HepG2 (cell line): ENCODE results near the gene UBL5. TPM values are rescaled to one million over a fixed set of nuclear protein-coding genes. Genes with fewer than 3 reads are reported as not detected.

Experiments used
- ARNT2 ChIP-seq: sonication (generic); formaldehyde crosslinking; IDR thresholded peaks from 2 replicates; pipeline ENCODE4 v1.8.0; 2022; ENCODE audit warnings: mild to moderate bottlenecking, low read depth, missing genetic modification reagents, moderate library complexity
- DPF2 ChIP-seq: sonication (generic); formaldehyde crosslinking; IDR thresholded peaks from 2 replicates; pipeline ENCODE4 v1.4.0; 2020; ENCODE audit warnings: mild to moderate bottlenecking, low read depth, missing genetic modification reagents, borderline replicate concordance
- ELF3 ChIP-seq: IDR thresholded peaks from 2 replicates; pipeline ENCODE4 v1.6.1; 2016; ENCODE audit warnings: missing genetic modification reagents, missing compliant biosample characterization
- FOXJ3 ChIP-seq: sonication (generic); formaldehyde crosslinking; IDR thresholded peaks from 2 replicates; pipeline ENCODE4 v1.4.0; 2020; ENCODE audit warnings: missing genetic modification reagents, mild to moderate bottlenecking, borderline replicate concordance
- NFATC3 ChIP-seq: sonication (generic); formaldehyde crosslinking; IDR thresholded peaks from 2 replicates; pipeline ENCODE4 v1.5.1; 2020; ENCODE audit warnings: mild to moderate bottlenecking, missing genetic modification reagents
- PBX2 ChIP-seq: IDR thresholded peaks from 2 replicates; pipeline ENCODE4 v1.6.1; 2016; ENCODE audit warnings: control low read depth
- PTBP1 ChIP-seq: fragments of 200-400 bp; formaldehyde crosslinking; IDR thresholded peaks from 2 replicates; pipeline ENCODE4 v1.6.1; 2018; ENCODE audit warnings: low read length, low read depth; ENCODE audit not compliant: poor library complexity, severe bottlenecking
- SALL2 ChIP-seq: sonication (generic); formaldehyde crosslinking; IDR thresholded peaks from 2 replicates; pipeline ENCODE4 v1.8.1; 2023; ENCODE audit warnings: mild to moderate bottlenecking, missing genetic modification reagents, inconsistent platforms
- SMARCC2 ChIP-seq: fragments of 450-650 bp; IDR thresholded peaks from 2 replicates; pipeline ENCODE4 v1.6.1; 2017; ENCODE audit warnings: antibody characterized with exemption, mild to moderate bottlenecking
- TBX3 ChIP-seq: fragments of 450-650 bp; IDR thresholded peaks from 2 replicates; pipeline ENCODE4 v1.6.1; 2017; ENCODE audit warnings: antibody characterized with exemption, mild to moderate bottlenecking, inconsistent platforms, borderline replicate concordance
- TOPORS ChIP-seq: sonication (generic); formaldehyde crosslinking; IDR thresholded peaks from 2 replicates; pipeline ENCODE4 v1.8.0; 2023; ENCODE audit warnings: mild to moderate bottlenecking, missing genetic modification reagents
- ZMAT3 ChIP-seq: sonication (generic); formaldehyde crosslinking; conservative IDR thresholded peaks from 2 replicates; pipeline ENCODE4 v1.7.0; 2021; ENCODE audit warnings: missing genetic modification reagents
- ZMAT5 ChIP-seq: sonication (generic); formaldehyde crosslinking; IDR thresholded peaks from 2 replicates; pipeline ENCODE4 v1.5.0; 2020; ENCODE audit warnings: mild to moderate bottlenecking, low read depth, missing genetic modification reagents, borderline replicate concordance
- ZNF432 ChIP-seq: sonication (generic); formaldehyde crosslinking; IDR thresholded peaks from 2 replicates; pipeline ENCODE4 v1.5.0; 2020; ENCODE audit warnings: missing genetic modification reagents, mild to moderate bottlenecking, borderline replicate concordance
- ZNF460 ChIP-seq: sonication (generic); formaldehyde crosslinking; IDR thresholded peaks from 2 replicates; pipeline ENCODE4 v1.5.1; 2020; ENCODE audit warnings: missing genetic modification reagents, mild to moderate bottlenecking, borderline replicate concordance
- ZNF644 ChIP-seq: IDR thresholded peaks from 2 replicates; pipeline ENCODE4 v1.6.1; 2016; ENCODE audit warnings: low read depth
- ZNF792 ChIP-seq: IDR thresholded peaks from 2 replicates; pipeline ENCODE4 v1.6.1; 2016
- polyA plus RNA-seq, 8 experiments: library from polyadenylated mRNA; depleted of rRNA in 3 of 8; stranded (reverse) in 7 of 8; unstranded in 1 of 8; fragments of >200 nt; fragmentation: Illumina TruSeq in 4 of 8; extraction: Trizol in 4 of 8; gene quantifications; 2 replicates each; pipeline versions ENCODE4 v1.2.1 to v1.2.3, GENCODE V29; 2011 to 2016; ENCODE audit warnings: low read depth in 4 of 8, missing spikeins in 1 of 8, mixed read lengths in 1 of 8; ENCODE audit not compliant: insufficient read depth in 1 of 8
- total RNA-seq, 5 experiments: library from RNA; depleted of rRNA; stranded (reverse); fragments of >200 nt; fragmentation: Illumina TruSeq; extraction: Trizol; gene quantifications; 2 replicates each; pipeline ENCODE4 v1.2.3, GENCODE V29; 2016; ENCODE audit warnings: low read depth in 1 of 5
- TF ChIP-seq, protein P1 (sequence below): sonication (generic); formaldehyde crosslinking; IDR thresholded peaks from 2 replicates; pipeline ENCODE4 v1.4.0; 2020; ENCODE audit warnings: missing genetic modification reagents, mild to moderate bottlenecking, borderline replicate concordance
- TF ChIP-seq, protein P2 (sequence below): sonication (generic); formaldehyde crosslinking; IDR thresholded peaks from 2 replicates; pipeline ENCODE4 v1.5.1; 2020; ENCODE audit warnings: mild to moderate bottlenecking, missing genetic modification reagents, borderline replicate concordance

Gene UBL5
- total and polyA plus RNA-seq, 2 of the 13 experiments (the other 11 are each of a cell fraction or from before 2014, with no cell fraction given), result 373 to 487 TPM

DNA sequence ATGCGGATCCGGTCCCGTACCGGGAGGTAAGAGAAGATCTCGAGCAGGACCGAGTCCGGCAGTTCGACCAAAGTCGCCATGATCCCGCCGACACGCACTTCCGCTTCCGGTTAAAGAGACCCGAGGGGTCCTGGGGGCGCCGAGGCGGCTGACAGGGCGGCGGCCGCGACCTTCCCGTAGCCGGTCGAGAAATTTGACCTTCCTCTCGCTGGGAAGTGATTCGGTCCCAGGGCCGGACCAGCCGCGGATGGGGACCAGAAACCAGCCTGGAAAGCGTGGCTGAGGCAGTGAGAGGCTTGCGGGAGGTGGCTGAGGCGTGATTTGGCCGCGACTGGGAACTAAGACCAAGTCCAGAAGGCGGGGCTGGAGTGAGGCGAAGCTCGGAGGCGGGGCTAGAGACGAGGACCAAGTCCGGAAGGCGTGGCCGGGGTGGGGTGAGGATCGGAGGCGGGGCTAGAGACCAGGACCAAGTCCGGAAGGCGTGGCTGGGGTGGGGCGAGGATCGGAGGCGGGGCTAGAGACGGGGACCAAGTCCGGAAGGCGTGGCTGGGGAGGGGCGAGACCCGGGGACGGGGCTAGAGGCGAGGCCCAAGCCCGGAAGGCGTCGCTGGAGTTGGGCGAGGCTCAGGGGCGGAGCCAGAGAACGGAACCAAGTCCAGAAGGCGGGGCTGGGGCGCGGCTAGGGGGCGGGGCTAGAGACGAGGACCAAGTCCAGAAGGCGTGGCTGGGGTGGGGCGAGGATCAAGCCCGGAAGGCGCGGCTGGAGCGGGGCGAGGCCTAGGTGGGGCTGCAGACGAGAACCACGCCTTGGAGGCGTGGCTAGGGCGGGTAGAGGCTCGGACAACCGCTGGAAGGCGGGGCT, 8.8 kb upstream of the UBL5 start, which contains the start of gene FBXL12 (continued):
- TF ChIP-seq ZNF432 (CRISPR knock-in tag) (no peak), PTBP1 (peak; percentile 39), TOPORS (CRISPR knock-in tag) (peak; percentile 11; the same call in 1 of the 2 replicates), ZNF644 (CRISPR knock-in tag) (no peak), SALL2 (CRISPR knock-in tag) (no peak), DPF2 (CRISPR knock-in tag) (no peak), FOXJ3 (CRISPR knock-in tag) (no peak), PBX2 (CRISPR knock-in tag) (0 out of 2 replicates have a peak, but pooled peaks have one; percentile 22), ZNF460 (CRISPR knock-in tag) (no peak; the same call in 1 of the 2 replicates), ELF3 (CRISPR knock-in tag) (peak; percentile 57; the same call in 1 of the 2 replicates), ZNF792 (CRISPR knock-in tag) (no peak), ZMAT5 (CRISPR knock-in tag) (no peak), SMARCC2 (no peak), ARNT2 (CRISPR knock-in tag) (no peak), TBX3 (no peak), ZMAT3 (CRISPR knock-in tag) (peak; percentile 96), NFATC3 (CRISPR knock-in tag) (peak; percentile 48; the same call in 1 of the 2 replicates)
- TF ChIP-seq, protein P1, sequence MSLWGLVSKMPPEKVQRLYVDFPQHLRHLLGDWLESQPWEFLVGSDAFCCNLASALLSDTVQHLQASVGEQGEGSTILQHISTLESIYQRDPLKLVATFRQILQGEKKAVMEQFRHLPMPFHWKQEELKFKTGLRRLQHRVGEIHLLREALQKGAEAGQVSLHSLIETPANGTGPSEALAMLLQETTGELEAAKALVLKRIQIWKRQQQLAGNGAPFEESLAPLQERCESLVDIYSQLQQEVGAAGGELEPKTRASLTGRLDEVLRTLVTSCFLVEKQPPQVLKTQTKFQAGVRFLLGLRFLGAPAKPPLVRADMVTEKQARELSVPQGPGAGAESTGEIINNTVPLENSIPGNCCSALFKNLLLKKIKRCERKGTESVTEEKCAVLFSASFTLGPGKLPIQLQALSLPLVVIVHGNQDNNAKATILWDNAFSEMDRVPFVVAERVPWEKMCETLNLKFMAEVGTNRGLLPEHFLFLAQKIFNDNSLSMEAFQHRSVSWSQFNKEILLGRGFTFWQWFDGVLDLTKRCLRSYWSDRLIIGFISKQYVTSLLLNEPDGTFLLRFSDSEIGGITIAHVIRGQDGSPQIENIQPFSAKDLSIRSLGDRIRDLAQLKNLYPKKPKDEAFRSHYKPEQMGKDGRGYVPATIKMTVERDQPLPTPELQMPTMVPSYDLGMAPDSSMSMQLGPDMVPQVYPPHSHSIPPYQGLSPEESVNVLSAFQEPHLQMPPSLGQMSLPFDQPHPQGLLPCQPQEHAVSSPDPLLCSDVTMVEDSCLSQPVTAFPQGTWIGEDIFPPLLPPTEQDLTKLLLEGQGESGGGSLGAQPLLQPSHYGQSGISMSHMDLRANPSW (CRISPR knock-in tag), result peak; percentile 62; the same call in 1 of the 2 replicates
- TF ChIP-seq, protein P2, sequence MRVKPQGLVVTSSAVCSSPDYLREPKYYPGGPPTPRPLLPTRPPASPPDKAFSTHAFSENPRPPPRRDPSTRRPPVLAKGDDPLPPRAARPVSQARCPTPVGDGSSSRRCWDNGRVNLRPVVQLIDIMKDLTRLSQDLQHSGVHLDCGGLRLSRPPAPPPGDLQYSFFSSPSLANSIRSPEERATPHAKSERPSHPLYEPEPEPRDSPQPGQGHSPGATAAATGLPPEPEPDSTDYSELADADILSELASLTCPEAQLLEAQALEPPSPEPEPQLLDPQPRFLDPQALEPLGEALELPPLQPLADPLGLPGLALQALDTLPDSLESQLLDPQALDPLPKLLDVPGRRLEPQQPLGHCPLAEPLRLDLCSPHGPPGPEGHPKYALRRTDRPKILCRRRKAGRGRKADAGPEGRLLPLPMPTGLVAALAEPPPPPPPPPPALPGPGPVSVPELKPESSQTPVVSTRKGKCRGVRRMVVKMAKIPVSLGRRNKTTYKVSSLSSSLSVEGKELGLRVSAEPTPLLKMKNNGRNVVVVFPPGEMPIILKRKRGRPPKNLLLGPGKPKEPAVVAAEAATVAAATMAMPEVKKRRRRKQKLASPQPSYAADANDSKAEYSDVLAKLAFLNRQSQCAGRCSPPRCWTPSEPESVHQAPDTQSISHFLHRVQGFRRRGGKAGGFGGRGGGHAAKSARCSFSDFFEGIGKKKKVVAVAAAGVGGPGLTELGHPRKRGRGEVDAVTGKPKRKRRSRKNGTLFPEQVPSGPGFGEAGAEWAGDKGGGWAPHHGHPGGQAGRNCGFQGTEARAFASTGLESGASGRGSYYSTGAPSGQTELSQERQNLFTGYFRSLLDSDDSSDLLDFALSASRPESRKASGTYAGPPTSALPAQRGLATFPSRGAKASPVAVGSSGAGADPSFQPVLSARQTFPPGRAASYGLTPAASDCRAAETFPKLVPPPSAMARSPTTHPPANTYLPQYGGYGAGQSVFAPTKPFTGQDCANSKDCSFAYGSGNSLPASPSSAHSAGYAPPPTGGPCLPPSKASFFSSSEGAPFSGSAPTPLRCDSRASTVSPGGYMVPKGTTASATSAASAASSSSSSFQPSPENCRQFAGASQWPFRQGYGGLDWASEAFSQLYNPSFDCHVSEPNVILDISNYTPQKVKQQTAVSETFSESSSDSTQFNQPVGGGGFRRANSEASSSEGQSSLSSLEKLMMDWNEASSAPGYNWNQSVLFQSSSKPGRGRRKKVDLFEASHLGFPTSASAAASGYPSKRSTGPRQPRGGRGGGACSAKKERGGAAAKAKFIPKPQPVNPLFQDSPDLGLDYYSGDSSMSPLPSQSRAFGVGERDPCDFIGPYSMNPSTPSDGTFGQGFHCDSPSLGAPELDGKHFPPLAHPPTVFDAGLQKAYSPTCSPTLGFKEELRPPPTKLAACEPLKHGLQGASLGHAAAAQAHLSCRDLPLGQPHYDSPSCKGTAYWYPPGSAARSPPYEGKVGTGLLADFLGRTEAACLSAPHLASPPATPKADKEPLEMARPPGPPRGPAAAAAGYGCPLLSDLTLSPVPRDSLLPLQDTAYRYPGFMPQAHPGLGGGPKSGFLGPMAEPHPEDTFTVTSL (CRISPR knock-in tag), result no peak
